NCI-H1048 (cell line): ENCODE measurements around the gene PPFIBP2.

Experiments
- DNase-seq: peaks from one replicate; lab custom pipeline; 2025; lab: John Stamatoyannopoulos, UW

PPFIBP2 gene

DNA sequence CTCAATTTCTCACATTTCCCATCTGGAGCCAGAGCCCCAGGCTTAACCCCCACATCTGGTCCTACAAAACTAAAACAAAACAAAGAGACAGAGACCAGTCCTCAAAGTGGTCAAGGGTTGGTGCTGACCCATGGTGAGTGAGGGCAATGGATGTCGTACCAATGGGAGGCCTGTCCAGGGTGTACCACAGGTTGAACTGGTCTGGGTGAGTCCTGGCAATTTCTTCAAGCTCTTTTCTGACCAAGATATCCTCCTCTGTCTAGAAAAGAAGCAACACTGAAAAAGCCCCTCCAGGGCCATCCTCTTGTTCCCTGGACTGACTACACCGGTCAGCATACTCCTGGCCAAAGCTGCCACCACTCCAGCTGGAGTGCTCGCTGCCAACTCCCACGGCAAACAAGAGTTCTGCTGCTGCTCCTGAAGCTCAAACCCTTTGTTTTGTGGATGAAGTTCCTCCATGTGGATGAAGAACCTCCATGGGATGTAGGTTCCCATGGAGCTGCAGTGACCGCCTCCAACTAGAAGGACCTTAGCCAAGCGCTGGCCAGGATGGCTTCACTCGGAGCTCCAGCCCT is 152.6 kb downstream of the PPFIBP2 start:
- no peak for DNase-seq

GRCh38 chr11:7667460-7667859 is 153.7 kb downstream of the PPFIBP2 start:
- DNase-seq, result no peak

DNA sequence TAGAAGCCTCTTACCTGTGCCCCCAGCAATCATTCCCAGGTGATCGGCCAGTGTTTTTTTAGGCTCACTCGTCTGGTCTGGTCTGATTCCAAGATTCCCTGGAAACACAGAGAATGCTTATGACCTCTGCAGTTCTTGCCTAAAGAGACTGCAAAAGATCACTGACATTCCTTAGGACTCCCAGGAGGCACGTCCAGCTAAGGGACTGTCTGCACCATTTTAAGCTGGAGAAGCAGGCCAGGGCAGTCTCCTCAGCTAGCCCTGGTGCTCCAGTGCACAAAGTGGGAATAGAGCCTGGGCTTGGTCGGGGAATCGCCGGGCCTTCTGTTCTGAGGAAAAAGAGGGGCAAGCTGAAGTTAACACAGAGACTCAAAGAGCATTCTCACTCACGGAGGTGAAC is 154.7 kb downstream of the PPFIBP2 start:
- no peak for DNase-seq

DNA sequence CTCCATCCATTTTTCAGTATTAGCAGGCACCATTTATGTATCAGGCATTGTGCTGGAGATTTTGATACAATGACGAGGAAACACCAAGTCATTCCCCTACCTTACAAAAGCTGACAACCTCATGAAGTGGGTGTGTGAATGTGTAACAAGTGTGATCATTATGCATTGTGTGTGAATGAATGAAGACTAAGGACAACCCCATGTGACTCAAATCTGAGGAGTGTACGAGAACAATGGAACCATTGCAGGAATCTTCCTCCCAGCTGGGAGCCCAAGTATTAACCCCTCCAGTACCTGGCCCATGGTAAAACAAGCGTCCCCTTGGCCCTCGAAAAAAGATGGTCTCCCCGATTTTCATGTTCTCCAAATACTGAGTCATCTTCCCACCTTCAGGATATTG is 155.1 kb downstream of the PPFIBP2 start:
- no peak for DNase-seq

DNA sequence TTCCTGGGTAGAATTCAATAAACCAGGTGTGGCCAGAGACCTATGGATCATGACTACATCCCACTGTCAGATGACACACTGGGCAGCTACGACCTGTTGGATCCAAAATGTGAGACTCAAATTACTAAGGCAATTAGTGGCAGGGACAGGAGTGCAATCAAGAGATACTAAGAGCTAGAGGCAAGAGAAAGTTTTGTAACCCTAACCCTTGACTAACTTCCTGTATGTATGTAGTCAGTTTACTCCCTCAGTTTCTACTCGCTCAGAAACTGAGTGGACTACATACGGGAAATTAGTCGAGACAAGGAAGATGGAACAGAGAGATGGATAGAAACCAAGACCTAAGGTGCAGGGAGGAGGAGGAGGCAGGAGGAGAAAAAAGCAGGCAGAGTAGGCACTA is 156.8 kb downstream of the PPFIBP2 start:
- DNase-seq, result no peak

- DNase-seq, result no peak
Measured at GRCh38 chr11:7671347-7672215, 157.8 kb downstream of the PPFIBP2 start.

- no peak for DNase-seq
Measured at GRCh38 chr11:7672276-7672959, 158.6 kb downstream of the PPFIBP2 start.

GRCh38 chr11:7672960-7673723 is 159.3 kb downstream of the PPFIBP2 start, which contains the start of gene CYB5R2:
TSS of gene CYB5R2 (minus strand) at chr11:7673500. CDS start at chr11:7672825, 675 bp downstream.
- no peak for DNase-seq

DNA sequence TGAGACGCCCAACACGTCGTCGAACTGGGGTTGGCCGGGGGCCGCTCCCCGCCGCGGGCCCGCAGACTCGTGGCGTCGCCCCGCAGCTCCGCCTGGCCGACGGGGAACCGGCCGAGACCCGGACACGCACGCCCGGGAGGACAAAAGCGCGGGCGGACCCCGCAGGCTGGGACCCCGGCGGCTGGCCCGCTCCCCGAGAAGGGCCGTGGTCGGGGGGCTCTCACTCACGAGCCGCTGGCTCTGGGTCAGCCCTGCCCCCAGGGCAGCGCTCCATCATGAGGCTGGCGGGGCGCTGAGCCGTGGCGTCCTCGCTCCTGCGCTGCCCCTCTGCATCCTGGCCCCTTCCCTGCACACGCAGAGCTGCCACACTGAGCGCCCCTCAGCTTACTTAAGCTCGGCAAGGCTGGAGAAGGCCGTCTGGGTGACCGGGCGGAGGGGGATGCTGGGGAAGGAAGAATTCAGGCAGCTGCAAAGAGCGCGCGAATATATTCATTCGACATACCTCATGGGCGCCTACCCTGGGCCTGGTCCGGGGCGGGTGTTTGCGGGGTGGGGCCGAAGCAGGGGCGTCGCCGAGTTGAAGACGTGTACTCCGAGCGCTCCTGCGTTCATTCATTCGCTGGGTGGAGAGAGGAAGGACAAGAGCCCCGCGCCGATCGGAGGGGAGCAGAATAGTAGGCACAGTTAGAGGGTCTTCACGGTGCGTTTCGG is 160.1 kb downstream of the PPFIBP2 start:
- DNase-seq, result no peak

GRCh38 chr11:7675631-7676030 is 161.8 kb downstream of the PPFIBP2 start:
- no peak for DNase-seq

- no peak for DNase-seq
Measured at GRCh38 chr11:7677071-7677470, 163.3 kb downstream of the PPFIBP2 start.

GRCh38 chr11:7677796-7678201 is 164.0 kb downstream of the PPFIBP2 start:
- DNase-seq, result no peak

DNA sequence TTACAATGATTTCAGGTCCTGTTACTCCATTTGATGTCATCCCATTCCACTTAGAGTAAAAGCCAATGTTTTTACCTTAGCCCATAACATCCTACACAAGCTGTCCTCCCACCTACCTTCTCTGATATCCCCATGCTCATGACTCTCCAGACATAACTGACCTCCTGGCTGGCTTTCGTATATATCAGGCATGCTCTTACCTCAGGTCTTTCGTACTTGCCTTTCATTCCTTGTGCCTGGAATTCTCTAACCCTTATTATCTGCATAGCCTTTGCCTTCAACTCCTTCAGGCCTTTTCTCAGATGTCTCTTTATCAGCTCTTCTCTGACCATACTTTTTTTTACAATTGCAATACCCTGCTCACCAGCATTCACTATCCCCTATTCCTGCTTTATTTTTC is 169.8 kb downstream of the PPFIBP2 start:
- no peak for DNase-seq

- DNase-seq, result no peak
Measured at GRCh38 chr11:7686761-7687160, 173.0 kb downstream of the PPFIBP2 start.

DNA sequence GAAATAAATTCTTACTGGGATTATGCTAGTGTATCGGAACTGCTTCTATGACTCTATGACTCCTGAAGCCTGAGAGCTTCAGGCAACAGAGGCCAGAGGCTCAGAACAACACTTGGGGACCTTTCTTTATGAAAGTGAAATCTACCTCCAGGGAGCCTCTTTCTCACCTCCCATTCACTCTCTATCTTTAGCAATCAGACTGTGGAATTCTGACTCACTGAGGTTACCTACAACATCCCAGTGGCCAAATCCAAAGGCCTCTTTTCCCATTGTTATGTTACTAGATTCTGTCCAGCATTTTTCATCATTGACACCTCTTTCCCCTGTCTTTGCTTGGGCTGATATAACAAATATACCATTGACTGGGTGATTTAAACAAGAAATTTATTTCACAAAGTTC is 173.6 kb downstream of the PPFIBP2 start:
- DNase-seq, result no peak

DNA sequence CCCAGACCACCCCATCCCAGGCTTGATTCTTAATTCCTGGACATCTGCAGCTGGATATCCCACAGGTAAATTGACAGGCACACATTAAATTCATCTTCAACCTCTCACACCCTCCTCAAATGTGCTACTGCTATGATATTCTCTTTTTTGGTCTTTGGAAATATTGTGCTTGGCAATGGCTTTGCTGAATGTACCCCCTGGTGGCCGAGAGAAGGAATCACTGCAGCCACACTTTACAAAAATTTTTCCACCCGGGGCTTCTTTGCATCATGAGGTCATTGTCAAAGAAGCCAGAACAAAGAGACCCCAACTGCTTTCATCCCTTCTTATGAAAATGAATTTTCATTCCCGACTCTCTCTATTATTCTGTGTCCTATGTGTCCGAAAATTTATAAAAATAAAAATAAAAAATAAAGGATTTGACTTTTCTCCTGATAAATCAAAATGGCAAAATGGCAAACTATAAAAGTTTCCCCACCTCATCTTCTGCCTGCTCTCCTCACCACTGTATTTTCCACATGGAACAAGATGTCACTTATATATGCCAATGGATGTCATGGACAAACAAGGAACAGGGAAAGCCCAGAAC is 174.5 kb downstream of the PPFIBP2 start:
- DNase-seq, result no peak

- DNase-seq, result no peak
Measured at GRCh38 chr11:7689239-7689638, 175.4 kb downstream of the PPFIBP2 start.

GRCh38 chr11:7690648-7691047 is 176.8 kb downstream of the PPFIBP2 start:
- no peak for DNase-seq

DNA sequence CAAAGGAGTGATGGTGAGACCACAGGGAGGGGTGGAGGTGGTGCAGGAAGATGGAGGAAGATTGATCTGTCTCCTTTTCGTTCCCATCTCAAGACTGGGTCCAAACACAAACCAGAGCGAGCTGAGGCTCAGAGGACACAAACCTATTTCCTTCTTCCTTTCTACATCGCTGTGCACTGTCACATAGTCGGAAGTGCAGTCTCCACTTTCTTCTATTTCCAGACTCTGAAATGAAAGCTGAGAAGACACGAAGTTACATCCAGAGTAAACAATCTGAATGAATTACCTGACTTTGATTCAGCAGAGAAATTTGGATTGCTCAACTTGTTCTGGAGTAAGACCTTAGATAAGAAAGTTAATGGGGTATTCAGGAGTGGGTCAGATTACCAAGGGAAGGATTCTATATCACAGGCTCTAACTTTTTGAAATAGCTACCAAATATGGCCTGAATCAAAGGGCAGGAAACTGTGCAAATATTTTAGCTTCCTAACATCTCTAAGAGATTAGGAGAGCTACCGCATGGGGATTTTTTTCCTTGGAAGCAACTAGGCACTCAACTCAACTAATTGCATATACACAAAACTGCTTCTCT is 178.1 kb downstream of the PPFIBP2 start:
- no peak for DNase-seq

- peak; percentile 32 for DNase-seq
Measured at GRCh38 chr11:7692426-7692825, 178.6 kb downstream of the PPFIBP2 start.

GRCh38 chr11:7694235-7694634 is 180.4 kb downstream of the PPFIBP2 start:
- DNase-seq, result no peak
